Neural progenitor cell (in vitro differentiated cells): ENCODE results near the gene CCR4. TPM values are rescaled to one million over a fixed set of nuclear protein-coding genes. Genes with fewer than 3 reads are reported as not detected.

ENCODE experiments used
- DNase-seq: peaks from one replicate; pipeline ENCODE4 v3.0.0-alpha.2; 2016; ENCODE audit warnings: low spot score
- H2AFZ ChIP-seq: fragments of 200-600 bp; sonication (generic); replicated peaks from 2 replicates; pipeline ENCODE4 v1.6.1; 2016; ENCODE audit warnings: antibody characterized with exemption
- H3F3A ChIP-seq: fragments of 200-600 bp; sonication (generic); 2 replicates; pipeline ENCODE4 v1.6.1; 2016; ENCODE audit warnings: antibody characterized with exemption, low read depth
- H3K27ac ChIP-seq: fragments of 200-600 bp; sonication (generic); 2 replicates; pipeline ENCODE4 v1.5.1; 2016; ENCODE audit warnings: mild to moderate bottlenecking
- H3K27me3 ChIP-seq: fragments of 200-600 bp; sonication (generic); 2 replicates; pipeline ENCODE4 v1.6.1; 2016; ENCODE audit warnings: mild to moderate bottlenecking, moderate library complexity
- H3K36me3 ChIP-seq: fragments of 200-600 bp; sonication (generic); 2 replicates; pipeline ENCODE4 v1.5.1; 2016
- H3K4me1 ChIP-seq: fragments of 200-600 bp; sonication (generic); 2 replicates; pipeline ENCODE4 v1.6.1; 2016; ENCODE audit warnings: mixed run types
- H3K4me2 ChIP-seq: fragments of 200-600 bp; sonication (generic); 2 replicates; pipeline ENCODE4 v1.6.1; 2016
- H3K4me3 ChIP-seq: fragments of 200-600 bp; sonication (generic); 2 replicates; pipeline ENCODE4 v1.5.1; 2016
- H3K79me2 ChIP-seq: fragments of 200-600 bp; sonication (generic); 2 replicates; pipeline ENCODE4 v1.6.1; 2016; ENCODE audit warnings: low read depth
- H3K9ac ChIP-seq: fragments of 200-600 bp; sonication (generic); 2 replicates; pipeline ENCODE4 v1.6.1; 2016
- H3K9me3 ChIP-seq: fragments of 200-600 bp; sonication (generic); 2 replicates; pipeline ENCODE4 v1.5.1; 2016; ENCODE audit warnings: low read depth
- H4K20me1 ChIP-seq: fragments of 200-600 bp; sonication (generic); 2 replicates; pipeline ENCODE4 v1.6.1; 2016; ENCODE audit warnings: low read depth
- H3K27ac Mint-ChIP-seq: 3 replicates; pipeline ENCODE4 v1.8.0; 2021; ENCODE audit warnings: mixed read lengths
- H3K27me3 Mint-ChIP-seq: 2 replicates; pipeline ENCODE4 v1.8.0; 2022; ENCODE audit warnings: low read depth, mild to moderate bottlenecking, inconsistent platforms, moderate library complexity, mixed read lengths; ENCODE audit not compliant: insufficient read depth
- H3K36me3 Mint-ChIP-seq: 3 replicates; pipeline ENCODE4 v1.8.0; 2021; ENCODE audit warnings: mixed read lengths
- H3K4me1 Mint-ChIP-seq: 3 replicates; pipeline ENCODE4 v1.8.0; 2021; ENCODE audit warnings: mixed read lengths
- H3K4me3 Mint-ChIP-seq: 3 replicates; pipeline ENCODE4 v1.8.0; 2021; ENCODE audit warnings: mild to moderate bottlenecking, moderate library complexity, mixed read lengths
- H3K9me3 Mint-ChIP-seq: 3 replicates; pipeline ENCODE4 v1.8.0; 2020; ENCODE audit warnings: mixed read lengths
- CTCF ChIP-seq: fragments of 200-600 bp; sonication (generic); IDR thresholded peaks from 2 replicates; pipeline ENCODE4 v1.5.1; 2017; ENCODE audit warnings: antibody characterized with exemption, mild to moderate bottlenecking
- EZH2 ChIP-seq: fragments of 200-600 bp; sonication (generic); IDR thresholded peaks from 2 replicates; pipeline ENCODE4 v1.6.1; 2017; ENCODE audit warnings: antibody characterized with exemption, mild to moderate bottlenecking, moderate library complexity
- EZH2phosphoT487 ChIP-seq: fragments of 200-600 bp; sonication (generic); IDR thresholded peaks from 2 replicates; pipeline ENCODE4 v1.6.1; 2017; ENCODE audit warnings: antibody characterized with exemption
- total RNA-seq: library from RNA; depleted of rRNA; stranded (reverse); fragments of >200 nt; gene quantifications from 2 replicates; pipeline ENCODE4 v1.2.3, GENCODE V29; 2015; ENCODE audit warnings: low replicate concordance

Gene CCR4
- total RNA-seq, 1 donor from 2014 or later, result not detected

DNA sequence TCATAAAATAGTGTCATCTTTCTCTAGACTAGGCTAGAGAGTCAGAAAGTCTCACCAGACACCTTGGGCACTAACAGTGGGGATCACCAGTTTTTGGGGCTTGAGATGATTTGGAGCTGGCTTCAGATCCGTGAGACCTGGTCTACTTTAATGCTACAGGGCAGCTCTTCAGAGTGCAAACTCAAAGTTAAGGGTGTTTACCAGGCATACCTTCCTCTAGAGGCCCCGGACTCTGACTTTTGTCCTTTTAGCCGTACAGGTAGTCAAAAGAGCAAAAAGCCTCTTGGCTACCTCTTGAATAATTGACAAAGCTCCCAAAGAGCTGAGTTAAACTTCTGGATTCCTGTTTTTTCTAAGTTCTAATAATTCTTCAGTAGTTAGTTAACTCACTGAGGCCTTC lies 41.4 kb upstream of the CCR4 start:
- Mint-ChIP-seq H3K36me3 (no peaks in the 10 kb centered on the region), H3K27me3 (no peaks in the 10 kb centered on the region), H3K4me3 (no peak overlapping the region), H3K9me3 (no peaks in the 10 kb centered on the region), H3K27ac (no peak overlapping the region), H3K4me1 (no peaks in the 10 kb centered on the region)
- Histone ChIP-seq H3K4me3 (no peak overlapping the region), H3K79me2 (no peaks in the 10 kb centered on the region), H3K4me1 (no peaks in the 10 kb centered on the region), H3F3A (no peaks in the 10 kb centered on the region), H3K27ac (no peak overlapping the region), H3K36me3 (no peaks in the 10 kb centered on the region), H3K9me3 (no peaks in the 10 kb centered on the region), H2AFZ (no peak overlapping the region), H3K9ac (no peak overlapping the region), H4K20me1 (no peaks in the 10 kb centered on the region), H3K4me2 (no peak overlapping the region), H3K27me3 (no peaks in the 10 kb centered on the region)
- no peak for DNase-seq
- TF ChIP-seq CTCF (no peak), EZH2 (no peak), EZH2phosphoT487 (no peak)

DNA sequence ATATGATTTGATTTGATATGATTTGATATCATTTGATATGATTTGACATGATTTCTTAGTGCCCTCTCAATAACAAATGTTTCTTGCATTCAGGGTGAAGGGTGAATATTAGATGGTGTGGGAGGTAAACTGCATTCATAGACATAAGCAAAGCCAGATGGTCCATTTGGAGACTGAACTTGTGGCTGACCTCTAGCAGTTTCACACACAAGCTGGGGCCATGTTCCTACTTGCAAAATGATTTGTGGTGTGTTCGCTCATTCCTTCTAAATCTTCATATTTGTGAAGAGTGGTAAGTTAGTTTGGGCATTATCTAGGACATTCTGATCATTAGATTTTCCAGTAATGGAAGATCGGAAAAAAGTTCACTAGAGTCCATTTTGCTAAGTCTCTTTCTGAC lies 40.5 kb upstream of the CCR4 start:
- Mint-ChIP-seq H3K9me3 (no peaks in the 10 kb centered on the region), H3K27me3 (peaks cover under 1% of the 10 kb centered on the region), H3K27ac (no peak overlapping the region), H3K36me3 (no peaks in the 10 kb centered on the region), H3K4me3 (no peak overlapping the region), H3K4me1 (no peaks in the 10 kb centered on the region)
- no peak for DNase-seq
- H3F3A ChIP-seq, result no peaks in the 10 kb centered on the region
- H3K4me2 ChIP-seq, result no peak overlapping the region
- H3K9ac ChIP-seq, result no peak overlapping the region
- no peaks in the 10 kb centered on the region for H3K4me1 ChIP-seq
- no peaks in the 10 kb centered on the region for H3K9me3 ChIP-seq
- no peak overlapping the region for H3K4me3 ChIP-seq
- no peaks in the 10 kb centered on the region for H3K79me2 ChIP-seq
- no peak for TF ChIP-seq CTCF
- no peak for TF ChIP-seq EZH2
- TF ChIP-seq EZH2phosphoT487, result no peak
- no peaks in the 10 kb centered on the region for H3K27me3 ChIP-seq
- H4K20me1 ChIP-seq, result no peaks in the 10 kb centered on the region
- H2AFZ ChIP-seq, result no peak overlapping the region
- H3K27ac ChIP-seq, result no peak overlapping the region
- H3K36me3 ChIP-seq, result no peaks in the 10 kb centered on the region

DNA sequence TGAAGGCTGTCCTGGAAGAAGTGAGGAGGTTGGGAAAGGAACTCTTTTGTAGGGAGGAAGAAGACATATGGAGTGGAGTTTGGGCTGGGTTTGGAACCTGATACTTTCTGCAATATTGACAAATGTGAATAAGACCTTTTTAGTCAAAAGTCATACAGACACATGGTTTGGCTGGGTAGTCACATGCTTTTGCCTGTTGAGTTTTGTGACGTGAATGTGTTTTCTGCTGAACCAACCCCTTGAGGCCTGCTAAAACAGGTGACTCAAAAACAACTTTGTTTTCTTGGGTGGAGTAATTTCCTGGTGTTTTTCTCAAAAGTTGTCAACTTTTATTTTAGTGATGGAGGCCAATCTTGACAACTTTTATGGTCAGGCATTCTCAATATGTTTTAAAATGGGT lies 39.4 kb upstream of the CCR4 start:
- Histone ChIP-seq H3K9ac (no peak overlapping the region), H4K20me1 (no peaks in the 10 kb centered on the region), H3K4me2 (no peak overlapping the region), H3F3A (no peaks in the 10 kb centered on the region), H3K79me2 (no peaks in the 10 kb centered on the region), H3K27me3 (no peaks in the 10 kb centered on the region), H3K4me1 (no peaks in the 10 kb centered on the region), H3K36me3 (no peaks in the 10 kb centered on the region), H2AFZ (no peak overlapping the region), H3K9me3 (no peaks in the 10 kb centered on the region), H3K4me3 (no peak overlapping the region), H3K27ac (no peak overlapping the region)
- no peak for TF ChIP-seq EZH2phosphoT487
- Mint-ChIP-seq H3K9me3 (no peaks in the 10 kb centered on the region), H3K27me3 (peaks cover 7% of the 10 kb centered on the region), H3K4me1 (no peaks in the 10 kb centered on the region), H3K27ac (no peak overlapping the region), H3K36me3 (no peaks in the 10 kb centered on the region), H3K4me3 (no peak overlapping the region)
- no peak for DNase-seq

DNA sequence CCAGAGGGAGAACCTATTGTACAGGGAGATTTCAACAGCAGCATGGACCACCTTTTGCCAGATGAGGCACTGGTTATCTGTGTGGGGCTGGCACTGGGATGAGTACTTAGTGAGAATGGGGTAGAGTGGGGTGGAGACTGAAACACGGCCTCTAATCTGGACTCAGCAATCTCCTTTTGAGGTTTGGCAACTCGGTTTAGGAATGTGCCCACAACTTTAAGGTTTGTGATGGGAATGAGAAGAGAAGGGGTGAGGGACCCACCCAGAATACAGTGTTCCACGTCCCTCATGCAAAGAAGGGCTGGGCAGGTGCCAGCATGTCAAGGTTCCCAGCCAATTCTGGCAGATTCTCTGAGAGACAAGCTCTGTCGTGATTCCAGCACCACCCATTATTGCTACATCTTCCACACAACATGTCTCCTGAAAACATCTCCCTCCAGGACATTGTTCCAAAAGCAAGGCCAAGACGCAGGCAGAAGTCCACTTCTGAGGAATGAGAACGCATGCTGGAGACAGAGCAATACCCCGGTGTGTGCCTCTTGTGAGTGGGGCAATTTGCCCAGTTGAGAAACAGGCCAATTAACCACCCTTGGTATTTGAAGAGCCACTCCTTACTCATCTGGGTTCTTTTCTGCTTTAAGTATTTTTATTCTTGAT lies 37.5 kb upstream of the CCR4 start:
- Histone ChIP-seq H3K79me2 (no peaks in the 10 kb centered on the region), H3K36me3 (no peaks in the 10 kb centered on the region), H3F3A (no peaks in the 10 kb centered on the region), H3K9me3 (no peaks in the 10 kb centered on the region), H2AFZ (no peak overlapping the region), H3K27me3 (no peaks in the 10 kb centered on the region), H4K20me1 (no peaks in the 10 kb centered on the region), H3K27ac (no peak overlapping the region), H3K9ac (no peak overlapping the region), H3K4me2 (no peak overlapping the region), H3K4me1 (no peaks in the 10 kb centered on the region), H3K4me3 (no peak overlapping the region)
- H3K9me3 Mint-ChIP-seq, result no peaks in the 10 kb centered on the region
- TF ChIP-seq CTCF (no peak), EZH2phosphoT487 (no peak), EZH2 (no peak)
- peaks cover 7% of the 10 kb centered on the region for H3K27me3 Mint-ChIP-seq
- no peaks in the 10 kb centered on the region for H3K4me1 Mint-ChIP-seq
- no peak for DNase-seq
- no peaks in the 10 kb centered on the region for H3K36me3 Mint-ChIP-seq
- H3K27ac Mint-ChIP-seq, result no peak overlapping the region
- no peak overlapping the region for H3K4me3 Mint-ChIP-seq
